GM12892 (cell line): ENCODE measurements around the gene NKAIN4.

ENCODE experiments used
- DNase-seq: peaks from one replicate; pipeline ENCODE4 v3.0.0; 2011; ENCODE audit not compliant: insufficient read length
- FAIRE-seq: peaks from 2 replicates; lab custom pipeline; 2011; peaks lifted over from hg19 to GRCh38; lab: Jason Lieb, UNC
- POLR2A ChIP-seq: IDR thresholded peaks from 2 replicates; pipeline ENCODE4 v1.6.1; 2011; ENCODE audit warnings: low read depth, low read length, control low read depth
- POLR2AphosphoS5 ChIP-seq: IDR thresholded peaks from 2 replicates; pipeline ENCODE4 v1.6.1; 2011; ENCODE audit warnings: low read depth, low read length, control low read depth
- TAF1 ChIP-seq: IDR thresholded peaks from 2 replicates; pipeline ENCODE4 v1.6.1; 2011; ENCODE audit warnings: low read depth, mild to moderate bottlenecking, control low read depth, low read length, borderline replicate concordance

The NKAIN4 gene

DNA sequence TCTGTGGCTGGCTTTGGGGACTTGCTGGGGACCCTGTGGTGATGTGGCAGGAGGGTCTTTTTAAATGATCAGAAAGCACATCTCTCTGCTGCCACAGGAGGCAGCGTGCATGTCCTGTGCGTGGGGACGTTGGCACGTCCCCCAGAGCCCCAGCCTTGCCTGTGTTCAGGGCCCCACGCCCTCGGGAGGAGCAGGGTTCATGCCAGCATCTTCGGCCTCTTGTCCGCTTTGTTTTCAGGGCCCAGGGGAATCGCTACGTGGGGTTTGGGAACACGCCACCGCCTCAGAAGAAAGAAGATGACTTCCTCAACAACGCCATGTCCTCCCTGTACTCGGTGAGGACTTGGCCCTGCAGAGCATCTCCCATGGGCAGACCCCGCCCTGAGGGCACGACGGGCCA is 24.4 kb upstream of the NKAIN4 start:
- DNase-seq (no peak), FAIRE-seq (no peak)
- no peak for TF ChIP-seq POLR2AphosphoS5
- TF ChIP-seq TAF1: no peak
- TF ChIP-seq POLR2A: no peak

DNA sequence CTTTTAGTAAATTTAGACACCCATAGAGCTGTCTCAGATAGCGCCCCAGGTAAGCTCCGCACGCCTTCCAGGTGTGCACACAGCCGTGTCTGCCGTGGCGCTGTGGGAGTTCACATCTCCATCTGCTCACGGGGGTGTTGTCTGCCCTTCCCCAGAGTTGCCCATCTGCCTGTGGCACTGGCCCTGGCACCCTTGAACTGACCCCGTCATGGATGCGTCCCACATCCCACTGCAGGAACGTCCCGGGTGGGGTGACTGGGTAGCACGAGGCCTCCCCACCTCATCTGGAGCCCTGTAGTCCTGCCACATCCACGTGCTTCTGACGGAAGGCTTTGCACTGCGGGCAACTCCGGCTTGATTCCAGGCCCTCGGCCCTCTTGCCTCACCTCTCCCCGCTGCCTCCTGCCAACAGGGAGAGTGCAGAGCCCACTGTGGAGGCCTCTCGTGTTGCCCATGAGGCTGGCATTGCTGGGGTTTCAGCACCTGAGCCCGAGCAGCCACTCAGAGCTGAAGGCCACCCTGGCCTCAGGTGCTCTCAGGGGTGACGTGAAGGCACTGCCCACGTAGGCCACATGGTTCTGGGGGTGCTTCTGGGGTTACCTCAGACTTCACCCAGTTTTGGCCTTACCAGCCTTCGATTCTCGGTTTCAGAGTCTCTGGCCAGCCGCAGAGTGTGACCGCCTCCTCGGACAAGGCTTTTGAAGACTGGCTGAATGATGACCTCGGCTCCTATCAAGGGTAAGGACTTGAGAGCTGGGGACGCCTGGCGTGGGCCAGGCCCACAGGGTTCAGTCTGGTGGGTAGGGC is 23.4 kb upstream of the NKAIN4 start:
- no peak for DNase-seq
- no peak for FAIRE-seq
- TF ChIP-seq TAF1: no peak
- no peak for TF ChIP-seq POLR2AphosphoS5

DNA sequence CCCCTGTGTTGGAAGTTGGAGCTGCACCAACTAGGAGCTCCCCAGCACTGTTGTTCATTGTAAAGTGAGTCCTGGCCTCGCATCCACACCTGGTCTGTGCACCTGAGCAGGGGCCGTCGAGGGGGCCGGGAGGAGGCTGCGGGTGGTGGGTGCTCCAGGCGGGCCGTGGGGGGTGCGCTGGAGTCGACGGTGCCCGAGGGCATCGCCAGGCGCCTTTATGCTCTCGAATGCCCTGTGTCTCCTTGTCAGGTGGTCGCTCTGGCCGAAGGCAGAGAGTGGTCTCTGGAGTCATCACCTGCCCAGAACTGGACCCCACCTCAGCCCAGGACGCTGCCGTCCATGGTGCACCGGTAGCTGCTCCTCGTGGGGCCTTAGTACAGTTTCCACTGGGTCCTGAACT is 22.7 kb upstream of the NKAIN4 start:
- no peak for TF ChIP-seq TAF1
- no peak for FAIRE-seq
- DNase-seq: no peak

DNA sequence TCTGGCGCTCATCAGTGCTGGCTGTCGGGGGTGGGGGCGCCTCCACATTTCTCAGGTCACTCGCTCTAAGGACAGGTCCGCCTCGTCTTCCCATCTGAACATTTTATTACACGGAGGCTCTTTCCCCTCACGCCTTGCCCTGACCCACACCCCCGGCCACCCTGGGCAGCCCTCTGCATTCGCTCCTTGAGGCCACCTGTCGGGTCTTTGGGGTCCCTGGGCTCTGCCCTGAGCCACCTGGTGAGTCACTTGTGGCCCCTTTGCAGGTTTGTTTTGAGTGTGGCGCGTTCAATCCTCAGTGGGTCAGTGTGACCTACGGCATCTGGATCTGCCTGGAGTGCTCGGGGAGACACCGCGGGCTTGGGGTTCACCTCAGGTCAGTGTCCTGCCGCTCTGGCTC is 21.6 kb upstream of the NKAIN4 start:
- no peak for DNase-seq
- no peak for FAIRE-seq
- TF ChIP-seq POLR2AphosphoS5 (no peak), POLR2A (no peak), TAF1 (no peak)

DNA sequence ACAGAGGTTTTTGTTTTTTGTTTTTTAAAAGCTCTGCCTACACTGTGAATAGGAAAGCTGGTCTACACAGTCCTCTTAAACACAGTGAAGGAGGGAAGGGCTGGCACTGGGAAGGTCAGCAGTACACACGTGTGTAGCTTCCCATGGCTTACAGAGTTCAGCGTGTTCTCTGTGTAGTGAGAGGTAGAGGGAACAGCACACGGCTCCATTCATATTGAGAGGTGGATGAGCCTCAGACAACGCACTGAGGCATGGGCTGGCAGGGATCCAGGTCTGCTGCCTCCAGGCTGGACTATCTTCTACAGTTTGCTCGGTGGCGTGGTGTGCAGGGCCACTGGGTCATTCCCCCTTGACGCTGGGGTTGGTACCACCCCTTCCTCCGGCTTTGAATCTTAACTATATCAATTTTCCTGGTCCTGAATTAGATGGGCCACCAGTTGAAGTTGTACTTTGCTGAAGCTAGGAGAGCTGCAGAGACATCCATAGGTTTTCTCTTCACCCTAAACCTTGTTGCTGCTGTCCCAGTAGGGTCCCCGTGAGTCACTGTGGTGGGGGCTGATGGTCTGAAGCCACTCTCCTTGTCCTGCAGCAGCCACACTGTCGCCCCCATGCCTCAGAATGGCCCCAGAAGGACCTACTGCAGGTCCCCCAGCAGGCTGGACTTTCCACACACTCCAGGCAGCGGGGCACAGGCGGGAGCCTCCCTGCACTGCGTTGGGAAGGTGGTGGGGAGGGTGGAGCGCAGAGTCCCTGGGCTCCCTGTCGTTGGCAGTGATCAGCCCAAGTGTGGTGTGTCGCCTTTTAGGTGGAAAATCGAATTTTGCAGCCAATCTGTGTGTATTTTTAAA is 20.3 kb upstream of the NKAIN4 start:
- FAIRE-seq (no peak), DNase-seq (no peak)
- no peak for TF ChIP-seq POLR2A
- no peak for TF ChIP-seq TAF1
- no peak for TF ChIP-seq POLR2AphosphoS5

DNA sequence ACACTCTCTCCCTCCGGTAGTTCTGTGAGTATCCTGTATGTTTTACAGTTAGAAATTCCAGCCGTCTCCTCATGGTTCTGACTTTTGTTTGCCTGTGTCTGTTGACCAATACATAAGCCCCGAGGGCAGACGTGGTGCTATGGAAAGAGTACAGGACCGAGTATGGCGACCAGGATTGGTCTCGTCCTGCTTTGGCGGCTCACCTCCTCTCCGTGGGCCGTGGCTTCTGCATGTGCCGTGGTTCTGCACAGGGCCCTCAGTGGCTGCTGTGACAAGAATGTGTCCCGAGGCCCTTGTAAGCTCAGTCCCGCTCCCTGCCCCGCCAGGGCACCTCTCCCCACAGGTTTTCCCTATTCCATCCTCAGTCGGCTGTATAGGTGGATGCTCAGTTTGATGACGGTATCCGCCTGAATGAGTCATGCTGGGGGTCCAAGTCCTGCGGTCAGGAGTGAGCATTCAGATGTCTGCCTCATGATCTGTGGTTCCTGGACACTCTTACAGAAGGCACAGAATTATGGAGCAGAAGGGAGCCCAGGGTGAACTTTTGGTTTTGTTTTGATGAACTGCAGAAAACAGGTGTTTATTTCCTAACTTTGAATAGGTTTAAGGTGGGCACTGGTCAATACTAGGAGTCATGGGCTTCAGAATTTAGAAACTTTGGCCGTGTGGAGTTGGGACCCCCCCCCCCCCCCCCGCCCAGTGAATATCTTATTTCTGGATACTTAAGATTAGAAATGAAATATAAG is 19.5 kb upstream of the NKAIN4 start:
- DNase-seq (no peak), FAIRE-seq (no peak)
- TF ChIP-seq TAF1: no peak
- TF ChIP-seq POLR2A: no peak
- TF ChIP-seq POLR2AphosphoS5: no peak

DNA sequence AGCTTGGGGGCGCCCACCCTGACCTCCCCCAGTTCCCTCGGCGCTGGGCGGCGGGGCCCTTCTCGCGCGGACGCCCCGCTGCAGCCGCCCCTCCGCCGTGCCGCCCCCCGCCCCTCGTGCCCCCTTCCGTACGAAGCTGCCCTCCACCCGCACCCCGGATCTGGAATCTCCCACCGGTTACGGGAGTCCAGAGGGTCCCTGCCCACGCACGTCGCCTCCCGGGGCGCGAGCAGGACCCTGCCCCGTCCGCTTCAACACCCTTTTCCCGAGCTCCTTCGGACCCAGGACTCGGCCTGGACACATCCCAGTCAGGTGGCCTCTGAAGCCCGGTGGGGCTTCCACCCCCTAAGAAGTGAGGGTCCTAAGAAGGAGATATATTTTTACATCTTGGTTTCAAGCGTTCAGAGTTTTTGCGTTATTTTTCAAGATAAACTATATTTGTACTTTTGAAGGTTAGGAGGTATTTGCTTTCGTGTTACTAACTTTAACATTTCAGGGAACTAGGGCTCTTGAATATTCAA is 18.9 kb upstream of the NKAIN4 start:
- no peak for TF ChIP-seq TAF1
- no peak for DNase-seq
- no peak for FAIRE-seq

DNA sequence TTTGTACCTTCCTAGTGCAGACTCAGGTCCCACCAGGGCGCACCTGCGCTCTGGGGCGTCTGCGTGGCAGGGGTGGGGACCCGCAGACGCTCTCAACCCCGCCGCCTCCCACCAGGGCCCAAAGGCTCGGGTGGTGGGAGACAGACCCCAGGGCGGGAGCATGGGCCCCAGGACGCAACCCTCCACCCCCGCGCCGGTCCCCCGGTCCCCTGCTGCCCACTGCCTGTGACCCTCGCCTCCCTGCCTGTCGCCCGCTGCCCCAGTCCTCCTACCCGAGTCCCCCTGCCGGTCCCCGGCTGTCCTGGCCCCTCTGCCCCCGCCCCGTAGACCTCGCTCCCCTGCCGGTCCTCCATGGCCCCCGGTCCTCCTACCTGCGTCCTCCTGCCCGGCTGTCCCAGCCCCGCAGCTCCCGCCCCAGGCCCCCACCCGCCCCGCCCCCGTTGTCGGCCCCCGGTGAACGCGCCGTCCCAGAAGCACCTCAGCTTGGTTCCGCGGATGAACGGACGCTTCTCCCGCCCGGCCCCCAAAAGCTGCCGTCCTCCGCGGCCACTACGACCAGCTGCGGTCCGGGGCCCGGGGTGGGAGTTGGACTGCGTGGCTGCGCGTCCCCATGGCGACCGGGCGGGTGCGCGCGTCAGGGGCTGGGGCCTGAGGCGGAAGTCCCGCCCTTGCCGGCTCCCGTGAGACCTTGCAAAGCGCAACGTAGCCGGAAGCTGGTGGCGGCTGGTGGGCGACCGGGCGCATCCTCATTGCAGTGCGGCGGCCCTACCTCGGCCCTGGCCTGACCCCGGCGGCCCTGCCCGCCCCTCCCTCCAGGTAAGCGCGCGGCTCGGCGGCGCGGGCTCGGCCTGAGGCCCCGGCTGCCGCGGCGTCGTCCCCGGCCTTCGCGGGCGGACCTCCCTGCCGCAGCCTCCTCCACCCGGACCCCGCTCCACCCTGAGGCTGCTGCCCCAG is 18.1 kb upstream of the NKAIN4 start, which contains the start of gene ARFGAP1:
TSS of gene ARFGAP1 (plus strand) at position 709 of the 954 bp plus-strand sequence. CDS start 2,768 bp downstream, outside the sequence.
- peak; percentile 99 for DNase-seq
- TF ChIP-seq POLR2AphosphoS5 (peak; percentile 66; the same call in 1 of the 2 replicates), TAF1 (0 out of 2 replicates have a peak, but pooled peaks have one; percentile 51), POLR2A (peak; percentile 86; the same call in 1 of the 2 replicates)
- peak; percentile 90 for FAIRE-seq

DNA sequence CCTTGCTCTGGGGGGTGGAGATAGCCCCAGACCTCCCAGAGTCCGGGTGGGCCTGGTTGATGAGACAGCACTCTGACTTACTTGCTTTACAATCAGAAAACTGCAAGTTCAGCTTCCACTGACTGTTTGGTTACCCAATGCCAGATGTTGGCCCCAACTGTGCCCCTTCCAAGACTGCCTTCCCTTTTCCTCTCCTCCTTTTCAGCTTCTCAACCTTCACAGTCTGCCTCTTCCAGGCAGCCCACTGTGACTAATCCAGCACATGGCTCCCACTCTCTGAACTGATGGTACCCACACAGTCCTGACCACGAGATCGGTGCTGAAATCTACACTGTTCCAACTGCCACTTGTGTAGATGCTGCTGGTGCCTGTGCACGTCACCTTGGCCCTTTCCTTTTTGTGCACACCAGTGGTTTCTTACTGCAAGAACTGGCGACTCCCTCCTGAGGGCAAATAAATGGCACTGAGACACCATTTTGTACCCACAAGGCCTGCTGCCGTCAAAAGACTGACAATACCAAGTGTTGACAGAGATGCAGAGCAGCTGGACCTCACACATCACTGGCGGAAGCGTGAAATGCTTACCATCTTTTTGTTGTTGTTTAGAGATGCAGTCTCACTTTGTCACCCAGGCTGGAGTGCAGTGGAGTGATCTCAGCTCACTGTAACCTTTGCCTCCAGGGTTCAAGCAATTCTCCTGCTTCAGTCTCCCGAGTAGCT is 16.5 kb upstream of the NKAIN4 start:
- no peak for FAIRE-seq
- DNase-seq: no peak
- TF ChIP-seq POLR2AphosphoS5: no peak
- TF ChIP-seq POLR2A: no peak
- TF ChIP-seq TAF1: no peak

DNA sequence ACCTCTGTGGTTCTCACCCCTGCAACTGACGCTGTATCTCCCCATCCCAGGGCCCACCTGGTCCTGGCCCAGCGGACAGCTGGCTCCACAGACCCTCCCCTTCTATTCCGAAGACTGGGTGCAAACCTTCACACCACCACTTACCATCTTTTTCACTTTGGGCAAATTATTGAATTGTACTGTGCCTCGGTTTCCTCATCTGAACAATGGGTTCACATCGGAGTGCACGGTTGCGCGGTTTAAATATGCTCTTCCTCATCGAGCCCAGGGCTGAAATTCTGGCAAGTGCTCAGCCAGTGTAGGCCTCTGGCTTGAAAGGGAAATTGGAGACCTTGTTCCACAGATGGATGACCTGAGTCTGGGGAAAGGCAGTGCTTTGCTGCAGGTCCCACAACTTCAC is 15.5 kb upstream of the NKAIN4 start:
- TF ChIP-seq TAF1: no peak
- DNase-seq (no peak), FAIRE-seq (no peak)
